Parathyroid adenoma (tissue), 2 donors: ENCODE measurements around the gene ZFAND3.

ENCODE experiments used
- H2AFZ ChIP-seq: fragments of 300-600 bp; sonication (generic); one replicate; pipeline ENCODE4 v1.7.0; 2017; ENCODE audit warnings: antibody characterized with exemption, mild to moderate bottlenecking
- H3K27ac ChIP-seq: fragments of 300-600 bp; sonication (generic); one replicate; pipeline ENCODE4 v1.7.0; 2017
- H3K27me3 ChIP-seq: fragments of 300-600 bp; sonication (generic); one replicate; pipeline ENCODE4 v1.7.0; 2017; ENCODE audit warnings: low read length; ENCODE audit not compliant: control insufficient read depth, insufficient read depth
- H3K36me3 ChIP-seq: fragments of 300-600 bp; sonication (generic); one replicate; pipeline ENCODE4 v1.7.0; 2017; ENCODE audit warnings: low read length; ENCODE audit not compliant: control insufficient read depth, insufficient read depth
- H3K4me1 ChIP-seq: fragments of 300-600 bp; sonication (generic); one replicate; pipeline ENCODE4 v1.7.0; 2017; ENCODE audit warnings: control low read depth
- H3K4me2 ChIP-seq: fragments of 300-600 bp; sonication (generic); one replicate; pipeline ENCODE4 v1.7.0; 2017; ENCODE audit warnings: low read length
- H3K4me3 ChIP-seq: fragments of 300-600 bp; sonication (generic); one replicate; pipeline ENCODE4 v1.7.0; 2017; ENCODE audit warnings: low read depth, low read length
- H3K79me2 ChIP-seq: fragments of 300-600 bp; sonication (generic); one replicate; pipeline ENCODE4 v1.7.0; 2017; ENCODE audit warnings: control low read depth
- H3K9ac ChIP-seq: fragments of 300-600 bp; sonication (generic); one replicate; pipeline ENCODE4 v1.7.0; 2017; ENCODE audit warnings: mild to moderate bottlenecking
- H3K9me3 ChIP-seq: fragments of 300-600 bp; sonication (generic); one replicate; pipeline ENCODE4 v1.7.0; 2017; ENCODE audit warnings: low read length; ENCODE audit not compliant: control insufficient read depth
- CTCF ChIP-seq: fragments of 300-600 bp; sonication (generic); IDR thresholded peaks from one replicate; pipeline ENCODE4 v1.7.0; 2017; ENCODE audit warnings: antibody characterized with exemption, mild to moderate bottlenecking
- donor health status: primary hyperparathyroidism.

Gene ZFAND3

GRCh38 chr6:38080889-38081288 is 261.4 kb downstream of the ZFAND3 start:
- Histone ChIP-seq H3K36me3 (no peaks in the 10 kb centered on the region), H3K27me3 (no peaks in the 10 kb centered on the region), H3K4me2 (no peak overlapping the region)

GRCh38 chr6:38085031-38085430 is 265.5 kb downstream of the ZFAND3 start:
- Histone ChIP-seq H3K9ac (no peak overlapping the region), H3K9me3 (no peaks in the 10 kb centered on the region), H3K4me1 (no peaks in the 10 kb centered on the region), H3K4me2 (no peak overlapping the region), H3K4me3 (no peak overlapping the region), H3K27ac (no peak overlapping the region), H3K36me3 (no peaks in the 10 kb centered on the region), H2AFZ (no peak overlapping the region), H3K79me2 (peaks cover 8% of the 10 kb centered on the region), H3K27me3 (no peaks in the 10 kb centered on the region)
- no peak for TF ChIP-seq CTCF

More at GRCh38 chr6:38080889-38081288, 261.4 kb downstream of the ZFAND3 start:
- no peak for TF ChIP-seq CTCF
- Histone ChIP-seq H3K4me3 (no peak overlapping the region), H3K9me3 (no peaks in the 10 kb centered on the region), H2AFZ (no peak overlapping the region), H3K4me1 (no peaks in the 10 kb centered on the region), H3K9ac (no peak overlapping the region), H3K79me2 (no peaks in the 10 kb centered on the region), H3K27ac (no peak overlapping the region)

GRCh38 chr6:38086346-38086745 is 266.8 kb downstream of the ZFAND3 start:
- Histone ChIP-seq H3K27me3 (no peaks in the 10 kb centered on the region), H3K4me3 (no peak overlapping the region), H3K9me3 (no peaks in the 10 kb centered on the region), H3K4me1 (peaks cover 4% of the 10 kb centered on the region), H3K27ac (no peak overlapping the region), H3K36me3 (no peaks in the 10 kb centered on the region), H3K9ac (no peak overlapping the region), H3K4me2 (no peak overlapping the region), H2AFZ (no peak overlapping the region), H3K79me2 (peaks cover 8% of the 10 kb centered on the region)
- no peak for TF ChIP-seq CTCF

- Histone ChIP-seq H3K27ac (no peak overlapping the region), H3K27me3 (no peaks in the 10 kb centered on the region), H3K79me2 (peaks cover 13% of the 10 kb centered on the region), H3K9ac (no peak overlapping the region), H3K4me1 (peaks cover 6% of the 10 kb centered on the region), H3K36me3 (no peaks in the 10 kb centered on the region), H3K9me3 (no peaks in the 10 kb centered on the region), H3K4me2 (no peak overlapping the region), H3K4me3 (no peak overlapping the region), H2AFZ (no peak overlapping the region)
- TF ChIP-seq CTCF: no peak
Measured at GRCh38 chr6:38088010-38088409, 268.5 kb downstream of the ZFAND3 start.

- Histone ChIP-seq H2AFZ (no peak overlapping the region), H3K9ac (no peak overlapping the region), H3K4me2 (no peak overlapping the region), H3K9me3 (no peaks in the 10 kb centered on the region), H3K36me3 (no peaks in the 10 kb centered on the region), H3K79me2 (peaks cover 13% of the 10 kb centered on the region), H3K27ac (no peak overlapping the region), H3K4me3 (no peak overlapping the region), H3K27me3 (no peaks in the 10 kb centered on the region), H3K4me1 (peaks cover 7% of the 10 kb centered on the region)
- TF ChIP-seq CTCF: no peak
Measured at GRCh38 chr6:38088829-38089228, 269.3 kb downstream of the ZFAND3 start.
